A673 (cell line): ENCODE measurements around the gene SLC45A3.

Experiments used
- CTCF ChIP-seq: fragments of 300-800, 200-600 bp; sonication (generic); conservative IDR thresholded peaks from 2 replicates; pipeline ENCODE4 v1.5.1; 2017; ENCODE audit warnings: low read depth, mild to moderate bottlenecking, antibody characterized with exemption, low read length, moderate library complexity, mixed read lengths
- EZH2 ChIP-seq: fragments of 200-600 bp; sonication (generic); IDR thresholded peaks from 2 replicates; pipeline ENCODE4 v1.6.1; 2017; ENCODE audit warnings: borderline replicate concordance, low read depth, mild to moderate bottlenecking, mixed read lengths, antibody characterized with exemption, low read length; ENCODE audit not compliant: poor library complexity, severe bottlenecking

- TF ChIP-seq CTCF (no peak), EZH2 (no peak)
Observed at GRCh38 chr1:205636732-205637131, 43.6 kb downstream of the SLC45A3 start.
